Measurements from ENCODE around the gene CNBD2. TPM values are rescaled to one million over a fixed set of nuclear protein-coding genes. Genes with fewer than 3 reads are reported as not detected.
A peak's percentile ranks its signal among the peaks of the same experiment; 100 is the strongest.
"Not testable (repeated sequence)": the region's sequence is repeated elsewhere in the genome, so short reads cannot be mapped to it uniquely, and the experiment has no call there.

CNBD2 gene
- 10 to 100 TPM; 13.4 to 23.7 (median 17.5) TPM for polyA plus RNA-seq (ENCODE audit: low read depth in 6 of 6)

DNA sequence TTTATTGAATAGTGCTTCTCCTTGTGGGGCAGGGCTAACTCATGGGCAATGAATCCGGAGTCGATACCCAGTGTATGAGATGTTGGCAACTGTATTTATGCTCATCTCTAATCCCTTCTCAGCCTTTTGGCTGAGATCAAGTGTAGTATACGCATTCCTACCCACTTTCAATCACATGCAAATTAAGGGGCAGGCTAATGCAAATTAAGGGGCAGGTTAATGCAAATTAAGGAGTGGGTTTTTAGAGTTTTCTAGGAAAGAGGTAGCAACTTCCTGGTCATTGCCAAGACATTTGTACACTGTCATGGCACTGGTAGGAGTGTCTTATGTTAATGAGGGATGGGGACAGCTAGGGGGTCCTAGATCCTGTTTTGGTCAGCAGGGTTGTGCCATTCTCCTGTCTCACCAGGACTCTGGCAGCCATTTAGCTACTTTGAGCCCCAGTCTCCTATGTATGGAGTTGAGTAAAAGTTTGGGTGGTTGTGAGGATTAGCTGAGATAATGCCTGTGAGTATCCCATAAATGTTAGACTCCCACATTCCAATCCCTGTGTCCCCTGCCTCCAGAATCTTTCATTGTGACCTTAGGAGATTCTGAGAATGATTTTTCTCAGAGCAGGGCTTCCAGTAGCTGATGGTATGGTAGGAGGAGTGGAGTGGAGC, at the start of gene CNBD2:
CNBD2 (plus strand) TSS at position 612 of the 662 bp plus-strand sequence. CDS start 173 bp downstream, outside the sequence.
- no peak within 1 kb of the TSS for H3K4me3 Mint-ChIP-seq
- peaks cover 0 to 16% (median 0%) of the 10 kb centered on the region in 3 donors for H3K27me3 Mint-ChIP-seq
- H3K4me1 Mint-ChIP-seq: no peaks in the 10 kb centered on the region
- H3K9me3 Mint-ChIP-seq: no peaks in the 10 kb centered on the region
- H3K27ac Mint-ChIP-seq: peak within 1 kb of the TSS in 1 of 6 donors; percentile 38
- no peaks in the 10 kb centered on the region for H3K36me3 Mint-ChIP-seq
- ATAC-seq (ENCODE audit: low read depth in 2 of 2) (no peak), DNase-seq (no peak)

DNA sequence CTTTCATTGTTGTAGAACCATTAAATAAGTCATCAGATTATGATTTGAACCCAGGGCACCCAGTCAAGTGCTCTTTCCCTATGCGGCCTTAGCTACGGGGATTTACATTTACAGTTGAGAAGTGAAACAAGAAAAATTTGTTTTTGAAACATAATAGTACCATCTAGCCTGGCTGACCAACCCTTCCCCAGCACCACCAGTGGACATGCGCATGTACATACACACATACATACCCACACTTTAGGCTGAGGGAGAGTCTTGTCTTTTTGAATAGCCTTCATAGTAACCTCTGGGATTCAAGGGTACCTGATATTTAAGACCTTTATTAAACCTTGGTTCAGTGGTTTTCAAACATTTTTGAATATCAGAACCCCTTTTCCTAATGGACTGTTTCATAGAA, 47.9 kb upstream of the CNBD2 start:
- no peak overlapping the region for H3K4me3 Mint-ChIP-seq

GRCh38 chr20:35929301-35929700, 39.1 kb upstream of the CNBD2 start:
- no peak for DNase-seq
- H3K36me3 Mint-ChIP-seq: peaks cover 24 to 29% of the 10 kb centered on the region in 2 donors
- H3K4me1 Mint-ChIP-seq: peaks cover 2 to 11% (median 4%) of the 10 kb centered on the region in 3 donors
- H3K4me3 Mint-ChIP-seq: peak overlapping the region in 1 of 8 donors; percentile 10
- H3K9me3 Mint-ChIP-seq: no peaks in the 10 kb centered on the region
- peak overlapping the region in 1 of 6 donors; percentile 44 for H3K27ac Mint-ChIP-seq
- no peak for ATAC-seq (ENCODE audit: low read depth in 2 of 2)
- no peaks in the 10 kb centered on the region for H3K27me3 Mint-ChIP-seq

More for the DNA sequence above, 47.9 kb upstream of the CNBD2 start:
- no peaks in the 10 kb centered on the region for H3K9me3 Mint-ChIP-seq
- H3K4me1 Mint-ChIP-seq: no peaks in the 10 kb centered on the region
- ATAC-seq (ENCODE audit: low read depth in 2 of 2) (no peak), DNase-seq (no peak)
- H3K27me3 Mint-ChIP-seq: no peaks in the 10 kb centered on the region
- peaks cover 6 to 20% of the 10 kb centered on the region in 2 donors for H3K36me3 Mint-ChIP-seq
- H3K27ac Mint-ChIP-seq: peak overlapping the region in 2 of 6 donors; percentile 4 to 41

GRCh38 chr20:35934050-35934449, 34.3 kb upstream of the CNBD2 start:
- H3K27me3 Mint-ChIP-seq: no peaks in the 10 kb centered on the region
- H3K4me1 Mint-ChIP-seq: peaks cover 2 to 11% (median 4%) of the 10 kb centered on the region in 3 donors
- ATAC-seq (ENCODE audit: low read depth in 2 of 2): no peak
- no peak overlapping the region for H3K4me3 Mint-ChIP-seq
- no peak overlapping the region for H3K27ac Mint-ChIP-seq
- peaks cover 22 to 24% of the 10 kb centered on the region in 2 donors for H3K36me3 Mint-ChIP-seq
- DNase-seq: no peak
- H3K9me3 Mint-ChIP-seq: no peaks in the 10 kb centered on the region

GRCh38 chr20:35939264-35939663, 29.1 kb upstream of the CNBD2 start:
- Mint-ChIP-seq H3K27ac (peak overlapping the region in 1 of 6 donors; percentile 58), H3K36me3 (peaks cover 9 to 10% of the 10 kb centered on the region in 2 donors), H3K9me3 (no peaks in the 10 kb centered on the region), H3K27me3 (no peaks in the 10 kb centered on the region), H3K4me3 (no peak overlapping the region), H3K4me1 (no peaks in the 10 kb centered on the region)
- no peak for DNase-seq
- ATAC-seq (ENCODE audit: low read depth in 2 of 2): no peak

DNA sequence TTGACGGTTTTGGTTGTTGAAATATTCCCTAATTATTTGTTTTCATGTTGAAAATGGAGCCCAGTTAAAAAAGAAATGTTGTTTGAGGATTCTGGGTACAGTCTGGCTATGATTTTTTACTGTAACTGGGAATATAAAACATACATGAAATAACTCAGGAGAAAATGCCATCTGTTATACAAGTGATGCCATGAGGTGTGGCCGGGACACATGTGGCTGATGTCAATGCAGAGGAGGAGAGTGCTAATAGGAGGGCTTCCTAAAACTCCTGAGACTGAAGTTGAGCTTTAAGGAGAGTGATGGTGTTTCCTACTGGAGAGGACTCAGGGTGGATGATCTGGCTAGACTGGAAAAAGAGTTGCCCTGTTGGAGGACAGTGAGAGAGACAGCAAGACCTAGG, 26.8 kb upstream of the CNBD2 start:
- DNase-seq (no peak), ATAC-seq (ENCODE audit: low read depth in 2 of 2) (no peak)
- H3K36me3 Mint-ChIP-seq: peaks cover 9 to 16% of the 10 kb centered on the region in 2 donors
- H3K4me3 Mint-ChIP-seq: no peak overlapping the region
- no peaks in the 10 kb centered on the region for H3K9me3 Mint-ChIP-seq
- H3K27ac Mint-ChIP-seq: peak overlapping the region in 2 of 6 donors; percentile 24 to 53
- peaks cover 0 to 2% (median 0%) of the 10 kb centered on the region in 3 donors for H3K4me1 Mint-ChIP-seq
- H3K27me3 Mint-ChIP-seq: no peaks in the 10 kb centered on the region

DNA sequence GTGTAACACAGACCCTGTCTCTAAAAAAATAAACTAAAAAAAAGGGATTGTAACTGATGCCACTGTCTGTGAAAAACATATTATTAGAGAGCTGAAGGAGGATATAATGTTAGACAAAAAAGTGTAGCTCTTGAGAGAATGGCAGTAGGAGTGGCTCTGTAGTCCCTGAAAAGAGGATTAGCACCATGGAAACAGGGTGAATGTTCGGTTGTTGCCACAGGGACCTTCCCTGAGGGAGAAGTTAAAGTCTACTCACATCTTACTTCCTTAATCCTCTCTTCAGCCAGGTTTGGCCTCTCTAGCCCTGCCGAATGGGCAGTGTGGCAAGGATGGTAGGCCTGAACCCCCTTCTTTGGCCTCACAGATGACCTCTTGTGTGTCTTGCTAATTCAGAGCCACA, 26.1 kb upstream of the CNBD2 start:
- Mint-ChIP-seq H3K9me3 (no peaks in the 10 kb centered on the region), H3K27me3 (no peaks in the 10 kb centered on the region), H3K4me3 (no peak overlapping the region), H3K27ac (peak overlapping the region in 2 of 6 donors; percentile 24 to 29), H3K4me1 (peaks cover 0 to 3% (median 0%) of the 10 kb centered on the region in 3 donors), H3K36me3 (peaks cover 9 to 16% of the 10 kb centered on the region in 2 donors)
- DNase-seq: no peak
- ATAC-seq (ENCODE audit: low read depth in 2 of 2): no peak

GRCh38 chr20:35947489-35947888, 20.9 kb upstream of the CNBD2 start:
- peak; percentile 53 to 66 for ATAC-seq (ENCODE audit: low read depth in 2 of 2)
- H3K36me3 Mint-ChIP-seq: peaks cover 0 to 6% of the 10 kb centered on the region in 2 donors

DNA sequence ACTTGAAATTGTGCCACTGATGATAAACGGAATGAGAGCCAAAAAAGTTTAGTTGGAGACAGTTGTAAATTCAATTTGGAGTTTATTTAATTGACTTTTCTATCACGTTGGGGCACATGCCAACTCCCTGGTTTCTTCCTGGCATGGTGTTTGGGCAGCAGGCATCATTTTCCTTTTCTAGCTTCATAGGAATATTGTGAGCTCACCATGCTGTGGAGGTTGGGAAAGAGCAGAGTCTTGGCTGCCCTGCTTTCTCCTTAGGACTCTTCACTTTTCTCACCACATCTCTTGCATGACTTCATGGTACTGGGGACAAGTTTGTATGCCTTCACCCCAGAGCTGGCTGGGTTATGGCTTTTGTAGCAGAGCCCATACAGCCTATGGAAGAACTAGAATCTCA, 20.5 kb upstream of the CNBD2 start:
- no peak for ATAC-seq (ENCODE audit: low read depth in 2 of 2)
- Mint-ChIP-seq H3K4me3 (no peak overlapping the region), H3K36me3 (peaks cover 0 to 6% of the 10 kb centered on the region in 2 donors)

More at GRCh38 chr20:35947489-35947888, 20.9 kb upstream of the CNBD2 start:
- H3K27ac Mint-ChIP-seq: peak overlapping the region in 3 of 6 donors; percentile 62 to 72 (median 69)
- peak overlapping the region in 1 of 8 donors; percentile 10 for H3K4me3 Mint-ChIP-seq
- peaks cover 1 to 13% (median 1%) of the 10 kb centered on the region in 3 donors for H3K4me1 Mint-ChIP-seq
- peak; percentile 9 for DNase-seq
- no peaks in the 10 kb centered on the region for H3K9me3 Mint-ChIP-seq
- H3K27me3 Mint-ChIP-seq: no peaks in the 10 kb centered on the region

GRCh38 chr20:35950093-35950492, 18.3 kb upstream of the CNBD2 start:
- H3K4me1 Mint-ChIP-seq: peaks cover 8 to 22% (median 11%) of the 10 kb centered on the region in 3 donors
- DNase-seq (no peak), ATAC-seq (ENCODE audit: low read depth in 2 of 2) (no peak)
- no peak overlapping the region for H3K4me3 Mint-ChIP-seq
- peaks cover 0 to 3% of the 10 kb centered on the region in 2 donors for H3K36me3 Mint-ChIP-seq
- H3K27ac Mint-ChIP-seq: no peak overlapping the region
- H3K27me3 Mint-ChIP-seq: no peaks in the 10 kb centered on the region
- no peaks in the 10 kb centered on the region for H3K9me3 Mint-ChIP-seq

More for the DNA sequence above, 20.5 kb upstream of the CNBD2 start:
- Mint-ChIP-seq H3K27ac (peak overlapping the region in 1 of 6 donors; percentile 72), H3K27me3 (no peaks in the 10 kb centered on the region), H3K4me1 (peaks cover 5 to 17% (median 6%) of the 10 kb centered on the region in 3 donors), H3K9me3 (no peaks in the 10 kb centered on the region)
- DNase-seq: no peak

DNA sequence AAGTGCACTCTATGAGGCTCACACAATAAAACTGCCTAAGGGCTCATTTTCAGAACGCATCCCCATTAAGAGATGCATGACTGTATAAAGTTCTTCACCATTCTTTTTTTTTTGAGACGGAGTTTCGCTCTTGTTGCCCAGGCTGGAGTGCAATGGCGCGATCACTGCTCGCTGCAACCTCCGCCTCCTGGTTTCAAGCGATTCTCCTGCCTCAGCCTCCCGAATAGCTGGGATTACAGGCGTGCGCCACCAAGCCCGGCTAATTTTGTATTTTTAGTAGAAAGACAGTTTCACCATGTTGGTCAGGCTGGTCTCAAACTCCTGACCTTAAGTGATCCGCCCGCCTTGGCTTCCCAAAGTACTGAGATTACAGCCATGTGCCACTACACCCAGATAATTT, 16.3 kb upstream of the CNBD2 start:
- not testable (repeated sequence) for ATAC-seq (ENCODE audit: low read depth in 2 of 2); H3K36me3 Mint-ChIP-seq; H3K27me3 Mint-ChIP-seq; H3K9me3 Mint-ChIP-seq; DNase-seq
- peak overlapping the region in 7 of 8 donors; percentile 44 to 99 (median 95) for H3K4me3 Mint-ChIP-seq
- H3K27ac Mint-ChIP-seq: peak overlapping the region in 4 of 6 donors; percentile 84 to 98 (median 88)
- H3K4me1 Mint-ChIP-seq: peaks cover 8 to 23% (median 11%) of the 10 kb centered on the region in 3 donors

GRCh38 chr20:35952480-35953386, 15.7 kb upstream of the CNBD2 start:
- H3K4me3 Mint-ChIP-seq: peak overlapping the region; percentile 95 to 100 (median 99)
- H3K27ac Mint-ChIP-seq: peak overlapping the region; percentile 98 to 100 (median 99)
- H3K4me1 Mint-ChIP-seq: peaks cover 8 to 17% (median 11%) of the 10 kb centered on the region in 3 donors
- no peak for ATAC-seq (ENCODE audit: low read depth in 2 of 2)
- no peaks in the 10 kb centered on the region for H3K9me3 Mint-ChIP-seq
- peak; percentile 12 for DNase-seq
- no peaks in the 10 kb centered on the region for H3K36me3 Mint-ChIP-seq
- H3K27me3 Mint-ChIP-seq: no peaks in the 10 kb centered on the region
